SK-N-DZ (cell line): ENCODE data around the gene MYG1.

Source experiments
- DNase-seq: peaks from one replicate; pipeline ENCODE4 v3.0.0-alpha.2; 2015; ENCODE audit warnings: low spot score

The MYG1 gene

DNA sequence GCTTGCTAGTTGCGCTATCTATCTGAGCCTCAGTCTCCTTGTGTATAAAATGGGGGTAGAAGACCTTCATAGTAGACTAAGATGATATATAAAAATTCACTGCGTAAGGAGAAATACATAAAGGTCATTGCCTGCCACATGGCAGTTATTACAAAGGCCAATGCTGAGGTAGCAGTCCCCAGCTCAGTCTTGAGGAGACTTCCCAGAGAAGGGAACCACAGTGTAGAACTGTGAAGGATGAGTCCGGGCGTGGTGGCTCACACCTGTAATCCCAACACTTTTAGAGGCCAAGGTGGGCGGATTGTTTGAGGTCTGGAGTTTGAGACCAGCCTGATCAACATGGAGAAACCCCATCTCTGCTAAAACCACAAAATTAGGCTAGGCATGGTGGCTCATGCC is 53.8 kb downstream of the MYG1 start:
- DNase-seq, result no peak

DNA sequence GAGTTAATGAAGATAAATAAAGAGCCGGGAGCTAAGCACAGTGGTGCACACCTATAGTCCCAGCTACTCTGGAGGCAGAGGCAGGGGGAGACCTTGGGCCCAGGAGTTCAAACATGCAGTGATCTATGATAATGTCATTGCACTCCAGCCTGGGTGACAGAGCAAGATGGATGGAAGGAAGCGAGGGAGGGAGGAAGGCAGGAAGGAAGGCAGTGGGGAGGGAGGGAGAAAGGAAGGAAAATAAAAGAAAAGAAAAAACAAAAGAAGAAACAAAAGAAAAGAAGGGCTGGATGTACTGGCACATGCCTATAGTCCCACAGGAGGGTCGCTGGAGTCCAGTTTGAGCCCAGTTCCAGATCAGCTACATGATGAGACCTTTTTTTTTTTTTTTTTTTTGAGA is 55.6 kb downstream of the MYG1 start:
- no peak for DNase-seq
